HG03571 (cell line): ENCODE data around the gene C19orf67.

ENCODE experiments used
- ATAC-seq: cut with Tn5 transposase; IDR thresholded peaks from one replicate; pipeline ENCODE4 v1.9.1; 2021; ENCODE audit not compliant: unreplicated experiment

The C19orf67 gene

GRCh38 chr19:14085309-14085995 is at the start of gene C19orf67:
Gene C19orf67 (minus strand): TSS chr19:14085783. CDS start chr19:14085627, 156 bp downstream.
- no peak for ATAC-seq

- ATAC-seq = no peak
Observed at GRCh38 chr19:14135355-14135754, 49.8 kb upstream of the C19orf67 start.

- ATAC-seq = no peak
Observed at GRCh38 chr19:14127929-14128509, 42.4 kb upstream of the C19orf67 start.

GRCh38 chr19:14127176-14127575 is 41.6 kb upstream of the C19orf67 start:
- no peak for ATAC-seq

GRCh38 chr19:14122924-14123323 is 37.3 kb upstream of the C19orf67 start:
- ATAC-seq = no peak

GRCh38 chr19:14120497-14120780 is 34.9 kb upstream of the C19orf67 start:
- ATAC-seq = no peak

- no peak for ATAC-seq
Observed at GRCh38 chr19:14119644-14120496, 34.3 kb upstream of the C19orf67 start.

- ATAC-seq = no peak
Observed at GRCh38 chr19:14119146-14119545, 33.6 kb upstream of the C19orf67 start.

- no peak for ATAC-seq
Observed at GRCh38 chr19:14118165-14119051, 32.8 kb upstream of the C19orf67 start.

GRCh38 chr19:14117668-14118164 is 32.1 kb upstream of the C19orf67 start, which contains the start of gene PRKACA:
Gene PRKACA (minus strand): TSS chr19:14117762. CDS start chr19:14117547, 215 bp downstream.
- ATAC-seq = peak; percentile 82

GRCh38 chr19:14116918-14117578 is 31.5 kb upstream of the C19orf67 start:
- peak; percentile 3 for ATAC-seq

GRCh38 chr19:14116525-14116917 is 30.9 kb upstream of the C19orf67 start:
- no peak for ATAC-seq

- ATAC-seq = no peak
Observed at GRCh38 chr19:14115756-14116155, 30.2 kb upstream of the C19orf67 start.

- ATAC-seq = no peak
Observed at GRCh38 chr19:14114854-14115253, 29.3 kb upstream of the C19orf67 start.

- no peak for ATAC-seq
Observed at GRCh38 chr19:14114439-14114838, 28.9 kb upstream of the C19orf67 start.

GRCh38 chr19:14113762-14114414 is 28.3 kb upstream of the C19orf67 start:
- ATAC-seq = no peak

- no peak for ATAC-seq
Observed at GRCh38 chr19:14112809-14113385, 27.3 kb upstream of the C19orf67 start.

- ATAC-seq = no peak
Observed at GRCh38 chr19:14112051-14112808, 26.6 kb upstream of the C19orf67 start.

- no peak for ATAC-seq
Observed at GRCh38 chr19:14111486-14111885, 25.9 kb upstream of the C19orf67 start.
